NB4 (cell line): ENCODE data around the gene NGDN.

Source experiments
- MYC ChIP-seq: IDR thresholded peaks from 2 replicates; pipeline ENCODE4 v1.6.1; 2011; ENCODE audit warnings: low read depth, low read length
- POLR2A ChIP-seq: IDR thresholded peaks from 2 replicates; pipeline ENCODE4 v1.6.1; 2011; ENCODE audit warnings: mild to moderate bottlenecking; ENCODE audit not compliant: insufficient read length; ENCODE audit errors: extremely low read depth
- TF ChIP-seq, protein P1 (sequence below): IDR thresholded peaks from one replicate; pipeline ENCODE4 v1.5.1; 2012; ENCODE audit warnings: low read depth, low read length
- TF ChIP-seq, protein P2 (sequence below): IDR thresholded peaks from 2 replicates; pipeline ENCODE4 v1.6.1; 2011; ENCODE audit warnings: low read depth, low read length

DNA sequence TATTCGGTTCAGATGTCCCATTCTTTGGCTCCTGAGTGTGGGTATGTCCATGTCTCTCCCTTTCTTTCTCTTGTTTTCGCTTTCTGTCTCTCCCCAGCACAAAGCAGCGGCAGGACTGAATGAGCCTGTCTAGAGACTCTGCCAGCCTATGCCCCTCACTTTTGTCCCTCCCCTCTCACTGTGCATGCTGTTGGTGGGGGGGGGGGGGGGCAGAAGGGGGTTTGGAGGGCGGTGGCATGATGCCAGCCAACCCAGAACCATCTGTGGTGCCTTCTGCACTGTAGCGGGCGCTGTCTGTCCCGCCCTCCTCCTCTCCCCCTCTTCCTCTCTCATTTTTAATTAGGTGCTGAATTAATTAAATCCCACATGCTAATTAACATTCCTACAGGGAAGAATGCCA is 17.7 kb downstream of the NGDN start:
- TF ChIP-seq, protein P1, sequence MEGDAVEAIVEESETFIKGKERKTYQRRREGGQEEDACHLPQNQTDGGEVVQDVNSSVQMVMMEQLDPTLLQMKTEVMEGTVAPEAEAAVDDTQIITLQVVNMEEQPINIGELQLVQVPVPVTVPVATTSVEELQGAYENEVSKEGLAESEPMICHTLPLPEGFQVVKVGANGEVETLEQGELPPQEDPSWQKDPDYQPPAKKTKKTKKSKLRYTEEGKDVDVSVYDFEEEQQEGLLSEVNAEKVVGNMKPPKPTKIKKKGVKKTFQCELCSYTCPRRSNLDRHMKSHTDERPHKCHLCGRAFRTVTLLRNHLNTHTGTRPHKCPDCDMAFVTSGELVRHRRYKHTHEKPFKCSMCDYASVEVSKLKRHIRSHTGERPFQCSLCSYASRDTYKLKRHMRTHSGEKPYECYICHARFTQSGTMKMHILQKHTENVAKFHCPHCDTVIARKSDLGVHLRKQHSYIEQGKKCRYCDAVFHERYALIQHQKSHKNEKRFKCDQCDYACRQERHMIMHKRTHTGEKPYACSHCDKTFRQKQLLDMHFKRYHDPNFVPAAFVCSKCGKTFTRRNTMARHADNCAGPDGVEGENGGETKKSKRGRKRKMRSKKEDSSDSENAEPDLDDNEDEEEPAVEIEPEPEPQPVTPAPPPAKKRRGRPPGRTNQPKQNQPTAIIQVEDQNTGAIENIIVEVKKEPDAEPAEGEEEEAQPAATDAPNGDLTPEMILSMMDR, result no peak
- no peak for TF ChIP-seq POLR2A
- TF ChIP-seq, protein P2, sequence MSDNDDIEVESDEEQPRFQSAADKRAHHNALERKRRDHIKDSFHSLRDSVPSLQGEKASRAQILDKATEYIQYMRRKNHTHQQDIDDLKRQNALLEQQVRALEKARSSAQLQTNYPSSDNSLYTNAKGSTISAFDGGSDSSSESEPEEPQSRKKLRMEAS, result no peak
- TF ChIP-seq MYC, result no peak
